Neural cell (in vitro differentiated cells): Measurements from ENCODE around the gene ZNF804A.

Experiments
- CTCF ChIP-seq: fragments of 450-650 bp; IDR thresholded peaks from 2 replicates; pipeline ENCODE4 v1.5.1; 2014; ENCODE audit warnings: antibody characterized with exemption, mild to moderate bottlenecking, moderate library complexity; ENCODE audit not compliant: poor library complexity, severe bottlenecking
- EP300 ChIP-seq: fragments of 450-650 bp; conservative IDR thresholded peaks from 2 replicates; pipeline ENCODE4 v1.6.1; 2014; ENCODE audit warnings: antibody characterized with exemption, mild to moderate bottlenecking, moderate library complexity; ENCODE audit not compliant: poor library complexity, severe bottlenecking
- EZH2 ChIP-seq: fragments of 200-600, 300-800 bp; shearing (Covaris generic), sonication (generic); IDR thresholded peaks from 2 replicates; pipeline ENCODE4 v1.6.1; 2014; ENCODE audit warnings: antibody characterized with exemption, low read length, borderline replicate concordance, mild to moderate bottlenecking; ENCODE audit not compliant: insufficient read depth, poor library complexity, severe bottlenecking
- POLR2AphosphoS5 ChIP-seq: IDR thresholded peaks from 2 replicates; pipeline ENCODE4 v1.6.1; 2012
- REST ChIP-seq: IDR thresholded peaks from 2 replicates; pipeline ENCODE4 v1.6.1; 2012; ENCODE audit warnings: borderline replicate concordance
- SMC3 ChIP-seq: fragments of 450-650 bp; conservative IDR thresholded peaks from 2 replicates; pipeline ENCODE4 v1.6.1; 2014; ENCODE audit warnings: antibody characterized with exemption, mild to moderate bottlenecking, moderate library complexity; ENCODE audit not compliant: poor library complexity
- TAF1 ChIP-seq: IDR thresholded peaks from 2 replicates; pipeline ENCODE4 v1.6.1; 2012; ENCODE audit warnings: low read depth

DNA sequence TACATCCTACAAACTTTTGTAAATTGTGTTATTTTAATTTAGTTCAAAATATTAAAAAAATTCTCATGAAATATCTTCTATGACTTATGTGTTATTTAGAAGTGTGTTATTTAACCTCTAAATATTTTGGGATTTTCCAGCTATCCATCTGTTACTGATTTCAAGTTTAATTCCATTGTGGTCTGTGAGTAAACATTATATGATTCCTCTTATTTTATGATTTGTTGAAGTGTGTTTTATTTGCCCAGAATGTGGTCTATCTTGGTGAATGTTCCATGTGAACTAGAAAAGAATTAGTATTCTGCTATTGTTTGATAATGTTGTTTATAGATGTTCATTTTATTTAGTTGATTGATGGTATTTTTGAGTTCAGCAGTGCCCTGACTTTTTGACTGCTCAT is 136.0 kb downstream of the ZNF804A start:
- TF ChIP-seq CTCF (no peak), POLR2AphosphoS5 (no peak), SMC3 (no peak), REST (no peak), EP300 (no peak), TAF1 (no peak), EZH2 (no peak)
